HG03039 (cell line): ENCODE measurements around the gene OPTC.

Source experiments
- ATAC-seq: cut with Tn5 transposase; IDR thresholded peaks from one replicate; pipeline ENCODE4 v1.9.1; 2021; ENCODE audit warnings: mild to moderate bottlenecking, moderate library complexity; ENCODE audit not compliant: unreplicated experiment

OPTC gene

DNA sequence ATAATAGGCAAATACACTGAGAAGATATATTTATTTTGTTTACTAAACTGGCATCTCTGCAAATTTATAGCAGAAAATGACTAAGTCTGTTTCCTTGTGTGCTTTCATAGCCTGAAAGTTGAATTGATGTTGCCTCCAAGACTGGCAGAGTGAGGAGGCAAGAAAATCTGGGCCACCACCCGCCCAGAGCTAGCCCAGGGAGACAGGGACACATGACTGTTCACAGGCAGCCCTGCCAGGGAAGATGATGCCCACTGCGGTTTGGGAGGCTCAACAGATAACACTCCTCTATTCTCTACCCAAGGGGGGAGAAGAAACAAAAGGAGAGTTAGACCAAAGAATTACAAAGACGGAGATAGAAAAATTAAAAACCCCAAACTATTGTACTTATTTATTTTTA lies 37.1 kb downstream of the OPTC start:
- ATAC-seq, result no peak

DNA sequence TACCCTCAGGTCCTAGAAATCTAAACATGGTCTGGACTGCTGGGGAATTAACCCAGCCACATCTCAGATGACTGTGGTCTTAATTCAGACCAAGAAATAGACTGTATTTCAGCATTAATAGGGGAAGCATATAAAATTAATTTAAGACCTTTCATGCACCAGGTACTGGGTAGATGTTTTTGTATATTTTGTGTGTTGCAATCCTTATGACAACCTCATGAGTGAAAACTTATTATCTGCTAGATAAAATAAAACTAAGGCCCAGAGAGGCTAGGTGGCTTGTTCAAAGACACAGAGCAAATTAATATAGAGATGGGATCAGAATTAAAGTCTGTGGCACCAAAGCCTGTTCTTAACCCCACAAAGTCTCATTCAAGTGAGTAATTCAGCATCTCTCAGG lies 40.1 kb downstream of the OPTC start:
- ATAC-seq, result no peak

GRCh38 chr1:203534526-203534925 lies 40.6 kb downstream of the OPTC start:
- no peak for ATAC-seq

DNA sequence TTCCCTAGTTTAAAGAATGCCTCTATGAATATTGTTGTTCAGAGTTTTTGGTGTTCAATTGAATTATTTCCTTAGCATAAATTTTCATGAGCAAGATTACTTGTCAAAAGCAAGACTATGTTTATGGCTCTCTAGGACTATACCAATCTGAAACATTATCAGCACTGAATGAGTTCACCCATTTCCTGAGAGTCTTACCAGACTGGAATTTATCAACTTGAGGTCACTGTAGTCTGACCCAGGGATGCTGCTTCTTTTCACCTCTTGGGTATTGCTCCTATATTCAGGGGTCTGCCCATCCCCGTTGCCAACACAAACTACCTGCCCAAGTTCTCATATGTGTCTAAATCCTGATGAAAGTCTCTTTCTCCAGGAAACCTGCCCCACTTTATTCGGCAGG lies 42.6 kb downstream of the OPTC start:
- no peak for ATAC-seq

DNA sequence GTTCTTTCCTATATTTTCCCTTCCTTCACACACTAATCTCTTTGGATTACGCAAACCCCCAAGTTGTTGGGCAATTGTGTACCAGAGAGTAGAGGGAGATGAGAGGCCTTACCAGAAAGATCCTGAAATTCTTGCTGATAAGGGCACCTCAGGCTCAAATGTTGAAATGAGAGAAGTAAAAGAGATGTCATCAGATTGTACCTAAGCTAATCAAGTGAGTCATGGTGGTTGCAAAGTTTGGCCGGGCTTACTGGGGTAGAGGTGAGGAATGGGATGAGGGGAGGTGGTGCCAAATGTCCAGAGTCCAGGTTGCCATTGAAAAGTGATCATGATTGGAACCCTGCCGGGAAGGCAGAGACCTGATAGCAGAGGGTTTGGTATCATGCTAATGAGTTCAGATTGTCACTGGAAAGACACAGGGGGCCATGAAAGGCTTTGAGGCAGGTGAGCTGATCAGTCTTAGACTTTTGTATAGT lies 43.1 kb downstream of the OPTC start:
- no peak for ATAC-seq

DNA sequence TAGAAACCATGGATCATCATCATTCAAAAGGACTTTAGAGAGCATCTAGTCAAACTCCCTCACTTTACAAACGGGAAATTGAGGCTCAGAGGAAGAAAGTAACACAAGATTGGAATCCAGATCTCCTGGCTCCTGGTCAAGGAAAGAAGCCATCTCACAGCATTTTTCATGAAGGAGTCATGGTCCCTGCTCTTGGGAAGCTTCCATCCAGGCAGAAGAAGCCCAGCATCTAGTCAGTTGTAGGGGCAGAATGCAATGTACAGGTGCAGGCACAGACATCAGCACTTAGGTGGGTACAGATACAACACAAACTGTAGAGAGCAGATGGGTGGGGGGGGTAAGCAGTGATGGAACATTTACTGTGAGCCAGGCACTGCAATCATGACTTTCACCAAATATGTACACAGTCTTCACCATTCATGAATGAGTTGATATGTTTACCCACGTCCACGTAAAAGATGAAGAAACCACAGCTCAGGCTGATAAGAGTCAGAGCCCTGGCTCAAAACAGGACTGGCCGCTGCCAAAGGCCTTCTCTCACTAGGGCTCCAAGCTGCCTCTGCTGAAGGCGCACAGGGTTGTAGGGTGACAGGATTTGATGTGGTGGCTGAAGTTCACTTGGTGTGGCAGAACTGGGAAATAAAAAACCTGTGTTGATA lies 44.0 kb downstream of the OPTC start:
- ATAC-seq, result no peak

DNA sequence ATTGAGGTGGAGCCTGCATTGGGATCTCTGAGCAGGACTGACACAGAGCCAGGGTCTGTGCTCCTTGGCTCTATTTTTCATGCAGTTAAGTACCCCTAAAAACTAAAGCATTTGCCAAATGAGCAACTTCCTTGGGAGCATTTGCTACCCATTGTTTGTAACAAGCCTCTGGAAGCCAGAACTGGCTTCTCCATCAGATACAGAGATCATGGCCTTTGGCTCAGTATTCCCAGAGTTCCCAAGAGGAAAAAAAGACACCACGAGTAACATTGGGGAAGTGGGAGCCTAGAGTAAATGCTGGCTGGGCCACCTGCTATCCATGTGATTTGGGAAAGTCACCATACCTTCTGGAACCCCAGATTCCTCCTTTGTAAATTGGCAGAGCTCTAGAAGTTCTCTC lies 44.8 kb downstream of the OPTC start:
- no peak for ATAC-seq

DNA sequence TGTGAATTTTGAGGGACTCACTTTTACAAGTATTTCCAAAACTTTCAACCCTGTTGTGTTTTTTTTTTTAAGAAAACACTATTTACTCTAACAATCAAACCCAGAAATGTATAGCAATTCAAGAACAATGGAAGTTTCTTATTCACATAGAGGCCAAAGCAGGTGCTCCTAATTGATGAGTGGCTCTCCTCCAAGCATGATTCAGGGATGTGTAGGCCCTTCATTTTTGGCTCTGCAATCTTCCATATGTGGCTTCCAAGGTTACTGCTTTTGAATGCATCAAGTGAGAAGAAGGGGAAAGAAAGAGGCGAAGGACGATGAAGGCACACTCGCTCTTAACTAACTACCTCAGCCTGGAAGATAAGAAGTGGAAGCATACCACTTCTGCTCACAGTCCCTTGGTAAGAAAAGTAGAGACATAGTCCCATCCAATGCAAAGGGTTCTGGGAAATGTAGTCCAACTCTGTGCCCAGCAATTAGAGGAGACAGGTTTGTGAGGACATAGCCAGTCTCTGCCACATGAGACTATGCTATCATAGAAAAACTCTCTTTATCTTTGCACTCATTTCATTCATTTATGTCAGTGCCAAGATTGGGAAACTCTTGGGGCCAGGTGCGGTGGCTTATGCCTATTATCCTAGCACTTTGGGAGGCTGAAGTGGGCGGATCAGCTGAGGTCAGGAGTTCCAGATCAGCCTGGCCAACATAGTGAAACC lies 46.0 kb downstream of the OPTC start:
- no peak for ATAC-seq

GRCh38 chr1:203544485-203544884 lies 50.5 kb downstream of the OPTC start:
- no peak for ATAC-seq

- ATAC-seq, result no peak
Measured at GRCh38 chr1:203544978-203545816, 51.2 kb downstream of the OPTC start.

- no peak for ATAC-seq
Measured at GRCh38 chr1:203546274-203546673, 52.3 kb downstream of the OPTC start.

DNA sequence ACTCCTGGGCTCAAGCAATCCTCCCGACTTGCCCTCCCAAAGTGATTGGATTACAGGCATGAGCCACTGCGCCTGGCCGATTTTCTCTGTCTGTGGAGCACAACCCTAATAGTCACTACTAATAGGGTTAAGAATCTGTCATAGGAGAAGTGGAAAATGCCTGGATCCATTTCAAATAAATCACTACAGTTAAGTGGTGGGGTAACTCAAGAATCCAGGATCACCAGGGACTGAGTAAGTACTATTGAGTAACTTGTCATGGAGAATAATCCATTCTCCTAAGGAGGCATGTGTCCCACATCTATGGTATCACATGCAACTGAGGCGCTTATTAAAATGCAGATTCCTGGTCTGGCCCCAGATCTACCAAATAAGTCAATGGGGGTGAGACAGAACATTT lies 53.2 kb downstream of the OPTC start:
- no peak for ATAC-seq

- ATAC-seq, result no peak
Measured at GRCh38 chr1:203547771-203548421, 53.9 kb downstream of the OPTC start.

DNA sequence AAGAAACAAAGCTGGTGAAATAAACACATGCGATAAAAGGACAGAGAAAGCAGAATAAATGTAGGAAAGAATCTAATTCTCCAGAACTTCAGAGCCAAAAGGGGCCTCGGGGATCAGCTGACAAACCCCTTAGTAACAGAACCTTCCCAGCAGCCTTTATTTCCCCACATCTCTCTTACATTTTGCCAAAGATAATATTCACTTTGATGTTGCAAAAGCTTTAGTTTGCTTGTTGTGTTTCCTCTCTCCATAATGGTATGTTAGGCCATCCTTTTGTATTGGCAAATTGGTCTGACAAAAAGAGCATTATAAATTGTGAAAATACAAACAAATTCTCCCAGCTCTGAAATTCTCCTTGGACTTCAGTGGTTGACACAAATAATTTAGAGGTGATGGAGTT lies 54.9 kb downstream of the OPTC start:
- no peak for ATAC-seq

GRCh38 chr1:203549309-203549708 lies 55.4 kb downstream of the OPTC start:
- ATAC-seq, result no peak

DNA sequence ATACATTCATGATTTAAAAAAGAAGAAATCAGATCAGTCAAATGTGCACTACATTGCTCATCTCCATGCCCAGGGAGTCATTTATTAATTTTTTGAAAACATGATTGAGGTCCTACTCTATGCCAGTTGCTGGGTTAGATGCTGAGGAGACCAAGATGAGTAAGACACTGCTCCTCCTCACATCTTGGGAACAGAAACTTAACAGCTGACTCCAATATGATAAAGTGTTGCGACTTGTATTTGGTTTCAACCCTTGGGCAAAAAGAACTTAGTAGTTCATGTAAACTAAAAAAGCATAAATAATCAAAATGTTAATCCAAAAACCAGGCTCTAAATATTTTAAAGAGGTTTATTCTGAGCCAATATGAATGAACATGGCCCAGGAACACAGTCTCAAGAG lies 56.9 kb downstream of the OPTC start:
- no peak for ATAC-seq

GRCh38 chr1:203551550-203551949 lies 57.6 kb downstream of the OPTC start:
- no peak for ATAC-seq

- no peak for ATAC-seq
Measured at GRCh38 chr1:203553496-203553895, 59.5 kb downstream of the OPTC start.

DNA sequence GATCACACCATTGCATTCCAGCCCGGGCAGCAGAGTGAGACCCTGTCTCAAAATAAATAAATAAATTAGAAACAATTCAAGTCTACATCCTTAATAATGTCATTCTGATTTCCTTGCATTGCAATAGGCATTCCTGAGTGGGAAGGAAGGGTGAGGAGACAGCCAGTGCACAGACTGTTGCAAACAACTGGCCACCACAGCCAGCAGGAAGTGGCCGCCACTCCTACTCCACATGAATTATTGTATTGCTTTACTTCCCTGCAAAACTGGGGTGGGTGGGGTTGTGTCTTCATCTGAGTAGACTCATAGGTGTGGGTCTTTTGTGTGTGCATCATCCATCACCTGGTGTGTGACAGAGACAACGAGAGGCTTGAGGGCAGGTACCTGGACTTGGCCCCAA lies 60.1 kb downstream of the OPTC start:
- no peak for ATAC-seq

DNA sequence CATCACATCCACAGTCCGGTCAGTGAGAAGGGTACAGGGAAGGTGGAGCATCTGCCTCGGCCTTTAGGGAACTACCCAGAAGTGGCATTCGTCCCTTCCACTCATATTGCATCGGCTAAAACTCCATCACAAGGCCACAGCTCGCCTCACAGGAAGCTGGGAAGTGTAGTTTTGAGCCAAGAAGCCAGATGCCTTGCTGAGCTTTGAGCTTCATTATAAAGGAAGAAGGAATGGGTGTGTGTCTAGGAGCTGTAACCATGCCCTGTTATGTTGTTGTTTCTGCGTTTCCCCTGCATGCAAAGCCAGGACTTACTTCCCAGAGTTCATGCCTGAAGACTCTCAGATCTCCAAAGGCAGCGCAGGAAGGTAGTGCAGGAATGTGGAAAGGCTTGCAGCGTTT lies 61.1 kb downstream of the OPTC start:
- no peak for ATAC-seq

DNA sequence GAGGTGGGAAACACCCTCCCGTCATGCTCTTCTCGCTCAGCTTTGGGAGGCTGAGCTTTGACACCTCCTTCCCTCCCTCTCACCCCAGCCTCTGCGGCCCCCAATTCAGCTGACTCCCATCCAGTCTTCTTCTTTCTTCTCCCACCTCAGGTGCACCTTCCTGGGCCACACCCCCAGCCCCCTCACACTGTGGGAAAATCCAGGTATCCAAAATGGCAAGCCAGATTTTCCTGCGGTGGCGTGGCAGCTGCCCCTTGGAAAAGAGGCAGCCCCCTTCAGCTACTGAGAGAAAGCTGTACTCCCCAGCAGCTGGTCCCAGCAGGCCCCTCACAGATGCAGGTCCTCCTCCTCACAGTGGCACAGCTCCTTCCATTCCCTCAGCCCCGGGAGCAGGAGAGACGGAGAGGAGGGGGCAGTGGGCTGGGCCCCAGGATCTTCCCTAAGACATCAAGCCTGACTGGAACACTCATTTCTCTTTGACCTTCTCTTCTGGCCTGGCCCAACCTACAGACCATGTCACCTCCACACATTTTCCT lies 61.6 kb downstream of the OPTC start:
- ATAC-seq, result no peak
